RWPE1 (cell line): ENCODE measurements around the gene EBP.
A peak's percentile ranks its signal among the peaks of the same experiment; 100 is the strongest.

Source experiments
- CTCF ChIA-PET: fragments of 350-600 bp; sonication (Branson Sonifier 250); formaldehyde crosslinking; extraction: SDS; loops from one replicate; lab custom pipeline; 2021; lab: Yijun Ruan, JAX
- POLR2A ChIA-PET: fragments of 400-600 bp; formaldehyde crosslinking; extraction: SDS; loops from one replicate; lab custom pipeline; 2020; ENCODE audit warnings: antibody characterized with exemption; ENCODE audit not compliant: low non-redundant PET; lab: Yijun Ruan, JAX
- DNase-seq: peaks from one replicate; pipeline ENCODE4 v3.0.0; 2012; ENCODE audit warnings: low spot score
- H3K27ac ChIP-seq: fragments of 450-650 bp; 2 replicates; pipeline ENCODE4 v1.5.1; 2017
- CTCF ChIP-seq: fragments of 450-650 bp; conservative IDR thresholded peaks from 2 replicates; pipeline ENCODE4 v1.5.1; 2017; ENCODE audit warnings: low read depth, mild to moderate bottlenecking

Gene EBP

GRCh38 chrX:48509619-48510018, 12.0 kb upstream of the EBP start:
- no peak for DNase-seq
- CTCF ChIA-PET = no interaction called here
- POLR2A ChIA-PET = no interaction called here
- TF ChIP-seq CTCF = no peak
- peak overlapping the region; percentile 80 for H3K27ac ChIP-seq

GRCh38 chrX:48511560-48511959, 10.0 kb upstream of the EBP start:
- H3K27ac ChIP-seq = peak overlapping the region; percentile 29
- POLR2A ChIA-PET = no interaction called here
- no peak for DNase-seq
- CTCF ChIA-PET = no interaction called here
- no peak for TF ChIP-seq CTCF

- TF ChIP-seq CTCF = no peak
- POLR2A ChIA-PET = no interaction called here
These were observed 9.2 kb upstream of the EBP start for GRCh38 chrX:48512371-48512935.

GRCh38 chrX:48513670-48514069, 7.9 kb upstream of the EBP start:
- H3K27ac ChIP-seq = peak overlapping the region; percentile 65
- no peak for DNase-seq
- TF ChIP-seq CTCF = no peak
- ChIA-PET CTCF (no interaction called here), POLR2A (no interaction called here)

More at GRCh38 chrX:48512371-48512935, 9.2 kb upstream of the EBP start:
- peak overlapping the region; percentile 65; the same call in 1 of the 2 replicates for H3K27ac ChIP-seq
- CTCF ChIA-PET = no interaction called here
- no peak for DNase-seq

GRCh38 chrX:48514126-48514806, 7.3 kb upstream of the EBP start:
- no peak for DNase-seq
- ChIA-PET CTCF (interaction anchor here (0.6 kb wide), 1 partner anchor 40 kb away, joined by 3 read pairs; no protein-coding TSS in a partner anchor), POLR2A (no interaction called here)
- no peak for TF ChIP-seq CTCF
- peak overlapping the region; percentile 65 for H3K27ac ChIP-seq

- ChIA-PET CTCF (interaction anchor here (0.6 kb wide), 1 partner anchor 41 kb away, joined by 3 read pairs; no protein-coding TSS in a partner anchor), POLR2A (no interaction called here)
- H3K27ac ChIP-seq = peak overlapping the region; percentile 65
- no peak for DNase-seq
- no peak for TF ChIP-seq CTCF
These were observed 6.6 kb upstream of the EBP start for GRCh38 chrX:48514868-48515460.
